K562 (cell line): ENCODE measurements around the gene BLVRA. TPM values are rescaled to one million over a fixed set of nuclear protein-coding genes. Genes with fewer than 3 reads are reported as not detected.
"Not testable (repeated sequence)": the region's sequence is repeated elsewhere in the genome, so short reads cannot be mapped to it uniquely, and the experiment has no call there.

Experiments used
- ATAC-seq: fragments of 200-7000 bp; cut with Tn5 transposase; 3 replicates; pipeline ENCODE4 v1.9.1; 2020; ENCODE audit warnings: moderate library complexity
- BruUV-seq: library from RNA; stranded (reverse); fragments of 400-500 nt; replicated peaks from 2 replicates; lab custom pipeline; 2021; lab: Mats Ljungman, UMichigan
- CTCF ChIA-PET: fragments of 300-600 bp; formaldehyde crosslinking; extraction: SDS; loops from one replicate; lab custom pipeline; 2021; ENCODE audit warnings: low intra/inter-chr PET ratio; lab: Yijun Ruan, JAX
- POLR2A ChIA-PET: fragments of 300-600, 350-650 bp; sonication (Branson Sonifier 250); formaldehyde crosslinking; extraction: SDS; loops from one replicate; lab custom pipeline; 2021; ENCODE audit warnings: antibody characterized with exemption, inconsistent platforms; lab: Yijun Ruan, JAX
- DNase-seq, 4 experiments: peaks; one replicate each; pipeline versions ENCODE4 v3.0.0 to v3.0.0-alpha.2; 2011 to 2018; ENCODE audit warnings: low spot score in 3 of 4, mixed read lengths in 3 of 4; ENCODE audit errors: extremely low read depth in 1 of 4
- FAIRE-seq: peaks from 2 replicates; lab custom pipeline; 2011; peaks lifted over from hg19 to GRCh38; lab: Jason Lieb, UNC
- H2AFZ ChIP-seq: 2 replicates; pipeline ENCODE4 v1.6.0; 2011; ENCODE audit warnings: low read depth, low read length, control low read depth, inconsistent platforms
- H3K27ac ChIP-seq: fragments of 200-600 bp; 3 replicates; pipeline ENCODE4 v1.8.0; 2011; ENCODE audit warnings: low read depth, mild to moderate bottlenecking, control low read depth, inconsistent platforms, low read length, moderate library complexity, mixed read lengths; ENCODE audit errors: extremely low read depth
- H3K27me3 ChIP-seq, 2 experiments: fragments of 300-600 bp in 1 of 2; 2 replicates in 1 of 2; 3 replicates in 1 of 2; pipeline versions ENCODE4 v1.6.0 to v1.8.0; 2011; ENCODE audit warnings: inconsistent platforms in 2 of 2, low read length in 2 of 2, mild to moderate bottlenecking in 1 of 2, mixed read lengths in 1 of 2, moderate library complexity in 1 of 2; ENCODE audit not compliant: control insufficient read depth in 2 of 2, insufficient read depth in 2 of 2
- H3K36me3 ChIP-seq: fragments of 300-600 bp; 3 replicates; pipeline ENCODE4 v1.8.0; 2011; ENCODE audit warnings: mild to moderate bottlenecking, low read length, inconsistent platforms; ENCODE audit not compliant: control insufficient read depth, insufficient read depth
- H3K4me1 ChIP-seq, 2 experiments: fragments of 200-600 bp in 1 of 2; replicated peaks in 1 of 2; 2 replicates in 1 of 2; 3 replicates in 1 of 2; pipeline versions ENCODE4 v1.5.1 to v1.8.0; 2011; ENCODE audit warnings: inconsistent platforms in 2 of 2, low read length in 2 of 2, mild to moderate bottlenecking in 1 of 2, mixed read lengths in 1 of 2, moderate library complexity in 1 of 2; ENCODE audit not compliant: control insufficient read depth in 2 of 2, insufficient read depth in 2 of 2
- H3K4me2 ChIP-seq: 2 replicates; pipeline ENCODE4 v1.6.1; 2011; ENCODE audit warnings: low read length, control low read depth, inconsistent platforms, mixed read lengths; ENCODE audit not compliant: insufficient read depth
- H3K4me3 ChIP-seq: fragments of 200-600 bp; sonication (generic), shearing (Covaris generic); 2 replicates; pipeline ENCODE4 v1.5.1; 2016; ENCODE audit warnings: control low read depth, inconsistent platforms
- H3K79me2 ChIP-seq: fragments of 200-600 bp; 3 replicates; pipeline ENCODE4 v1.8.0; 2011; ENCODE audit warnings: low read length, inconsistent platforms; ENCODE audit not compliant: control insufficient read depth, insufficient read depth
- H3K9ac ChIP-seq, 2 experiments: 2 replicates each; pipeline versions ENCODE4 v1.6.0 to v1.6.1; 2011; ENCODE audit warnings: low read depth in 2 of 2, low read length in 2 of 2, control low read depth in 1 of 2, inconsistent platforms in 1 of 2, mild to moderate bottlenecking in 1 of 2, mixed read lengths in 1 of 2; ENCODE audit not compliant: insufficient read depth in 1 of 2
- H3K9me1 ChIP-seq: one replicate; pipeline ENCODE4 v1.6.0; 2011; ENCODE audit warnings: inconsistent platforms, mild to moderate bottlenecking, low read length, moderate library complexity; ENCODE audit not compliant: control insufficient read depth, insufficient read depth
- H3K9me3 ChIP-seq: replicated peaks from 2 replicates; pipeline ENCODE4 v1.5.1; 2011; ENCODE audit warnings: low read depth, low read length, inconsistent platforms; ENCODE audit not compliant: control insufficient read depth, insufficient read depth
- H4K20me1 ChIP-seq: replicated peaks from 2 replicates; pipeline ENCODE4 v1.6.1; 2011; ENCODE audit warnings: low read length, inconsistent platforms, mixed read lengths; ENCODE audit not compliant: control insufficient read depth, insufficient read depth
- BCOR ChIP-seq: fragments of 450-650 bp; IDR thresholded peaks from 2 replicates; pipeline ENCODE4 v1.6.1; 2016
- ZNF324 ChIP-seq: fragments of 250-450 bp; sonication (Bioruptor Pico); IDR thresholded peaks from 2 replicates; pipeline ENCODE4 v1.4.0; 2020; ENCODE audit warnings: mild to moderate bottlenecking
- WGBS: fragments of 100-300 bp; shearing (Covaris generic); methylation state at CpG from one replicate; pipeline ENCODE4 v1.1.6; 2016; ENCODE audit warnings: low coverage, mixed read lengths; ENCODE audit not compliant: insufficient coverage; ENCODE audit errors: missing lambda C conversion rate; 5-methylcytosine and 5-hydroxymethylcytosine counted together
- in situ Hi-C: fragments of 300-500 bp; cut with MboI; formaldehyde crosslinking; loops from 4 replicates; pipeline ENCODE4 v1.15.0; 2018; ENCODE audit warnings: inconsistent platforms, mixed read lengths
- intact Hi-C: fragments of 100-400 bp; cut with micrococcal nuclease; formaldehyde crosslinking; loops from 2 replicates; pipeline ENCODE4 v1.14.2; 2022
- polyA plus RNA-seq, 8 experiments: library from polyadenylated mRNA; depleted of rRNA in 4 of 8; stranded (reverse) in 5 of 8; unstranded in 3 of 8; fragments of >200 nt; fragmentation: Nextera tagmentation in 2 of 8; fragmentation: Illumina TruSeq in 1 of 8; extraction: Ambion mirVana in 2 of 8; extraction: Trizol in 1 of 8; gene quantifications; 2 replicates each; pipeline versions ENCODE4 v1.2.1 to v1.2.3, GENCODE V29; 2011 to 2014; ENCODE audit warnings: inconsistent platforms in 1 of 8, missing spikeins in 1 of 8
- total RNA-seq, 7 experiments: library from RNA; depleted of rRNA in 6 of 7; stranded (reverse); fragments of >200 nt in 6 of 7; fragmentation: Illumina TruSeq in 2 of 7; extraction: Trizol in 2 of 7; gene quantifications; 2 replicates each; pipeline versions ENCODE4 v1.2.1 to v1.2.3, GENCODE V29; 2011 to 2021; ENCODE audit warnings: low replicate concordance in 1 of 7
- TF ChIP-seq, protein P1 (sequence below): fragments of 450-650 bp; formaldehyde crosslinking; IDR thresholded peaks from 2 replicates; pipeline ENCODE4 v1.4.0; 2022; ENCODE audit warnings: mild to moderate bottlenecking, moderate library complexity

Gene BLVRA
- total and polyA plus RNA-seq, 9 of the 15 experiments (the other 6 are each of a cell fraction or from before 2014, with no cell fraction given) = 48.5 to 147 (median 61.5) TPM

DNA sequence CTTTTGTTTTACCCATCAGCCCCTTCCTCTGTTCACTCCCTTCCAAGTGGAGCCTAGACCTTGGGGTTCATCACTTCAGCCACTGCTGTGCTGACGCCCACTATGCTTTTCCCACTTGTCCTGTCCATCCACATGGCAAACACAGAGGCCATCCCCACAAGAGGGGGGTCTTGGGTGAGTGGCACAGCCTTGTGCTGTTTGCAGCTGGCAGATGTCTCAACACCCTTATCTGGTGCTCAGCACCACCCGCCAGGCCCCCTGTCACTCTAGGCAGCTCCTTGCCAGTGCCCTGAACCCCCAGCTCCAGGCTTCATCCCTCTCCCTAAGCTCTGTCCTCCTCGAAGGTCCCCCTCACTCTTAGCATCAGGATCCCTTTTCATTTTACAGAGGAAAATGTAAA is 13.1 kb downstream of the BLVRA start (continued):
- TF ChIP-seq, protein P1, sequence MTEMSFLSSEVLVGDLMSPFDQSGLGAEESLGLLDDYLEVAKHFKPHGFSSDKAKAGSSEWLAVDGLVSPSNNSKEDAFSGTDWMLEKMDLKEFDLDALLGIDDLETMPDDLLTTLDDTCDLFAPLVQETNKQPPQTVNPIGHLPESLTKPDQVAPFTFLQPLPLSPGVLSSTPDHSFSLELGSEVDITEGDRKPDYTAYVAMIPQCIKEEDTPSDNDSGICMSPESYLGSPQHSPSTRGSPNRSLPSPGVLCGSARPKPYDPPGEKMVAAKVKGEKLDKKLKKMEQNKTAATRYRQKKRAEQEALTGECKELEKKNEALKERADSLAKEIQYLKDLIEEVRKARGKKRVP (CRISPR knock-in tag) = no peak

DNA sequence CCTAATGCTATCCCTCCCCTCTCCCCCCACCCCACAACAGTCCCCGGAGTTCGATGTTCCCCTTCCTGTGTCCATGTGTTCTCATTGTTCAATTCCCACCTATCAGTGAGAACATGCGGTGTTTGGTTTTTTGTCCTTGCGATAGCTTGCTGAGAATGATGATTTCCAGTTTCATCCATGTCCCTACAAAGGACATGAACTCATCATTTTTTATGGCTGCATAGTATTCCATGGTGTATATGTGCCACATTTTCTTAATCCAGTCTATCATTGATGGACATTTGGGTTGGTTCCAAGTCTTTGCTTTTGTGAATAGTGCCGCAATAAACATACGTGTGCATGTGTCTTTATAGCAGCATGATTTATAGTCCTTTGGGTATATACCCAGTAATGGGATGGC is 14.8 kb downstream of the BLVRA start:
- peaks cover 15% of the 10 kb centered on the region for H3K36me3 ChIP-seq
- H3K27ac ChIP-seq, DNase-seq, in situ Hi-C loops, FAIRE-seq, H2AFZ ChIP-seq, H3K4me3 ChIP-seq, CTCF ChIA-PET, H3K9ac ChIP-seq, H3K4me2 ChIP-seq, H4K20me1 ChIP-seq, H3K9me3 ChIP-seq, ATAC-seq, intact Hi-C loops, H3K27me3 ChIP-seq, POLR2A ChIA-PET, H3K9me1 ChIP-seq, BruUV-seq: not testable (repeated sequence)
- peak; percentile 51; the same call in 1 of the 2 replicates for TF ChIP-seq BCOR
- H3K79me2 ChIP-seq = peaks cover 19% of the 10 kb centered on the region
- peaks cover 21 to 29% of the 10 kb centered on the region in 2 experiments for H3K4me1 ChIP-seq
- WGBS = 39% methylated on average over 4 of the region's 6 CpGs

DNA sequence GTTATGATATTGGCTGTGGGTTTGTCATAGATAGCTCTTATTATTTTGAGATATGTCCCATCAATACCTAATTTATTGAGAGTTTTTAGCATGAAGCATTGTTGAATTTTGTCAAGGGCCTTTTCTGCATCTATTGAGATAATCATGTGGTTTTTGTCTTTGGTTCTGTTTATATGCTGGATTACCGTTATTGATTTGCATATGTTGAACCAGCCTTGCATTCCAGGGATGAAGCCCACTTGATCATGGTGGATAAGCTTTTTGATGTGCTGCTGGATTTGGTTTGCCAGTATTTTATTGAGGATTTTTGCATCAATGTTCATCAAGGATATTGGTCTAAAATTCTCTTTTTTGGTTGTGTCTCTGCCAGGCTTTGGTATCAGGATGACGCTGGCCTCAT is 16.8 kb downstream of the BLVRA start:
- H3K4me3 ChIP-seq, POLR2A ChIA-PET, H3K4me2 ChIP-seq, H4K20me1 ChIP-seq, H3K27ac ChIP-seq, BruUV-seq, in situ Hi-C loops, H3K79me2 ChIP-seq, H3K27me3 ChIP-seq, H3K9me1 ChIP-seq, H2AFZ ChIP-seq, H3K9me3 ChIP-seq, FAIRE-seq, ATAC-seq, DNase-seq, CTCF ChIA-PET, intact Hi-C loops, H3K9ac ChIP-seq: not testable (repeated sequence)
- peak; percentile 97 for TF ChIP-seq ZNF324 (CRISPR knock-in tag)
- Histone ChIP-seq H3K36me3 (peaks cover 18% of the 10 kb centered on the region), H3K4me1 (peaks cover 24 to 27% of the 10 kb centered on the region in 2 experiments; a peak in 4 of 5 replicates)
- WGBS = 83% methylated on average over 1 of the region's 2 CpGs
